ENCODE data around the gene CPT1C. TPM values are rescaled to one million over a fixed set of nuclear protein-coding genes. Genes with fewer than 3 reads are reported as not detected.

CPT1C gene
- total and polyA plus RNA-seq, 2 of the 8 experiments (the other 6 are each of a cell fraction or from before 2014, with no cell fraction given), result 79.6 to 91.8 TPM

DNA sequence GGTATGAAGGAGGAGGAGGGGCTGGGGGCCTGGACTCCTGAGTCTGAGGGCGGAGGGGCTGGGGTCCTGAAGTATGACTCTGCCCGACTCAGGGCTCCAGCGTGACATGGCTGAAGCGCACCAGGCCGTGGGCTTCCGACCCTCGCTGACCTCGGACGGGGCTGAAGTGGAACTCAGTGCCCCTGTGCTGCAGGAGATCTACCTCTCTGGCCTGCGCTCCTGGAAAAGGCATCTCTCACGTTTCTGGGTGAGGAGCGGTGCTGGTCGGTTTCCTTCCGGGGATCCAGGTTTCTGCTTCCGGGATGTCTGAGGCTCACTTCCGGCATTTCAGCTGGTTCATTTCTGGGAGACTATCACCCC, 1.2 kb downstream of the CPT1C start (continued):
- TF ChIP-seq, protein P1, sequence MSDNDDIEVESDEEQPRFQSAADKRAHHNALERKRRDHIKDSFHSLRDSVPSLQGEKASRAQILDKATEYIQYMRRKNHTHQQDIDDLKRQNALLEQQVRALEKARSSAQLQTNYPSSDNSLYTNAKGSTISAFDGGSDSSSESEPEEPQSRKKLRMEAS (IDR thresholded peaks at IDR 0.05), result no peak
- no peak for TF ChIP-seq NANOG (IDR thresholded peaks at IDR 0.05; ENCODE audit: insufficient read depth, low read depth, low read length, poor library complexity, severe bottlenecking)
- no peak for TF ChIP-seq SIN3A (conservative IDR thresholded peaks at IDR 0.05 in 1 of 2, IDR thresholded peaks at IDR 0.05 in 1 of 2; ENCODE audit: low read depth in 1 of 2, low read length in 2 of 2)
- TF ChIP-seq JUN (IDR thresholded peaks at IDR 0.05; ENCODE audit: low read depth, low read length), result no peak
- TF ChIP-seq CHD2 (IDR thresholded peaks at IDR 0.05; ENCODE audit: low read length), result no peak

Measured in H1 (cell line).